SK-N-SH (cell line): Measurements from ENCODE around the gene SP100. TPM values are rescaled to one million over a fixed set of nuclear protein-coding genes. Genes with fewer than 3 reads are reported as not detected.

ENCODE experiments used
- CHD2 ChIP-seq: fragments of 150-350 bp; IDR thresholded peaks from 2 replicates; pipeline ENCODE4 v1.6.1; 2018; ENCODE audit warnings: low read length; ENCODE audit not compliant: partially characterized antibody
- ELF1 ChIP-seq: IDR thresholded peaks from 2 replicates; pipeline ENCODE4 v1.4.0; 2012
- EP300 ChIP-seq, 2 experiments: IDR thresholded peaks; 2 replicates each; pipeline versions ENCODE4 v1.4.0 to v1.6.1; 2012; ENCODE audit warnings: borderline replicate concordance in 1 of 2, low read depth in 1 of 2, low read length in 1 of 2
- EZH2phosphoT487 ChIP-seq: fragments of 200-600 bp; sonication (generic); IDR thresholded peaks from 2 replicates; pipeline ENCODE4 v1.6.1; 2017; ENCODE audit warnings: low read depth, mixed run types, mild to moderate bottlenecking, antibody characterized with exemption, moderate library complexity, borderline replicate concordance
- FOXJ3 ChIP-seq: sonication (generic); formaldehyde crosslinking; IDR thresholded peaks from 2 replicates; pipeline ENCODE4 v1.5.1; 2020; ENCODE audit warnings: mild to moderate bottlenecking, missing genetic modification reagents
- FOXM1 ChIP-seq: IDR thresholded peaks from 2 replicates; pipeline ENCODE4 v1.4.0; 2012; ENCODE audit warnings: low read depth, mild to moderate bottlenecking
- GABPA ChIP-seq: IDR thresholded peaks from 2 replicates; pipeline ENCODE4 v1.4.0; 2012; ENCODE audit warnings: low read depth, mild to moderate bottlenecking
- GATA2 ChIP-seq: sonication (generic); formaldehyde crosslinking; IDR thresholded peaks from 2 replicates; pipeline ENCODE4 v1.5.0; 2020; ENCODE audit warnings: mild to moderate bottlenecking, missing genetic modification reagents
- JUND ChIP-seq: IDR thresholded peaks from 2 replicates; pipeline ENCODE4 v1.4.0; 2012
- MEF2A ChIP-seq: IDR thresholded peaks from 2 replicates; pipeline ENCODE4 v1.4.0; 2012; ENCODE audit warnings: low read depth, borderline replicate concordance
- MXI1 ChIP-seq: IDR thresholded peaks from 2 replicates; pipeline ENCODE4 v1.6.1; 2012; ENCODE audit warnings: mild to moderate bottlenecking, low read depth, low read length, improper control_type of control experiment
- NFIC ChIP-seq: IDR thresholded peaks from 2 replicates; pipeline ENCODE4 v1.4.0; 2012; ENCODE audit warnings: borderline replicate concordance
- POLR2AphosphoS5 ChIP-seq: IDR thresholded peaks from 2 replicates; pipeline ENCODE4 v1.6.1; 2012; ENCODE audit warnings: low read depth, low read length
- RAD21 ChIP-seq: IDR thresholded peaks from 2 replicates; pipeline ENCODE4 v1.6.1; 2012; ENCODE audit warnings: mild to moderate bottlenecking, low read length
- RCOR1 ChIP-seq: fragments of 150-350 bp; IDR thresholded peaks from 2 replicates; pipeline ENCODE4 v1.6.1; 2017; ENCODE audit warnings: antibody characterized with exemption, low read length
- RXRA ChIP-seq: IDR thresholded peaks from 2 replicates; pipeline ENCODE4 v1.4.0; 2012; ENCODE audit warnings: low read depth, mild to moderate bottlenecking, borderline replicate concordance
- SMC3 ChIP-seq: IDR thresholded peaks from 2 replicates; pipeline ENCODE4 v1.6.1; 2012; ENCODE audit warnings: low read depth, low read length, improper control_type of control experiment
- YY1 ChIP-seq: IDR thresholded peaks from 2 replicates; pipeline ENCODE4 v1.4.0; 2012; ENCODE audit warnings: low read depth, mild to moderate bottlenecking
- polyA plus RNA-seq, 3 experiments: library from polyadenylated mRNA; depleted of rRNA; stranded (reverse); fragments of >200 nt; gene quantifications; 2 replicates each; pipeline ENCODE4 v1.2.3, GENCODE V29; 2012
- TF ChIP-seq, protein P1 (sequence below): fragments of 150-350 bp; IDR thresholded peaks from 2 replicates; pipeline ENCODE4 v1.6.1; 2016; ENCODE audit warnings: mild to moderate bottlenecking, low read depth, low read length
- TF ChIP-seq, protein P2 (sequence below): fragments of 150-350 bp; IDR thresholded peaks from 2 replicates; pipeline ENCODE4 v1.6.1; 2017; ENCODE audit warnings: antibody characterized with exemption, low read length, low read depth, borderline replicate concordance
- TF ChIP-seq, protein P3 (sequence below): IDR thresholded peaks from 2 replicates; pipeline ENCODE4 v1.4.0; 2012; ENCODE audit warnings: low read depth
- TF ChIP-seq, protein P4 (sequence below): fragments of 200-600 bp; sonication (generic); IDR thresholded peaks from 2 replicates; pipeline ENCODE4 v1.6.1; 2017; ENCODE audit warnings: antibody characterized with exemption, mild to moderate bottlenecking, moderate library complexity
- TF ChIP-seq, protein P5 (sequence below): IDR thresholded peaks from 2 replicates; pipeline ENCODE4 v1.6.1; 2012; ENCODE audit warnings: mild to moderate bottlenecking, low read depth, low read length, moderate library complexity

The SP100 gene
- polyA plus RNA-seq, 1 of the 3 experiments (the other 2 are of a cell fraction) = 38.1 TPM

DNA sequence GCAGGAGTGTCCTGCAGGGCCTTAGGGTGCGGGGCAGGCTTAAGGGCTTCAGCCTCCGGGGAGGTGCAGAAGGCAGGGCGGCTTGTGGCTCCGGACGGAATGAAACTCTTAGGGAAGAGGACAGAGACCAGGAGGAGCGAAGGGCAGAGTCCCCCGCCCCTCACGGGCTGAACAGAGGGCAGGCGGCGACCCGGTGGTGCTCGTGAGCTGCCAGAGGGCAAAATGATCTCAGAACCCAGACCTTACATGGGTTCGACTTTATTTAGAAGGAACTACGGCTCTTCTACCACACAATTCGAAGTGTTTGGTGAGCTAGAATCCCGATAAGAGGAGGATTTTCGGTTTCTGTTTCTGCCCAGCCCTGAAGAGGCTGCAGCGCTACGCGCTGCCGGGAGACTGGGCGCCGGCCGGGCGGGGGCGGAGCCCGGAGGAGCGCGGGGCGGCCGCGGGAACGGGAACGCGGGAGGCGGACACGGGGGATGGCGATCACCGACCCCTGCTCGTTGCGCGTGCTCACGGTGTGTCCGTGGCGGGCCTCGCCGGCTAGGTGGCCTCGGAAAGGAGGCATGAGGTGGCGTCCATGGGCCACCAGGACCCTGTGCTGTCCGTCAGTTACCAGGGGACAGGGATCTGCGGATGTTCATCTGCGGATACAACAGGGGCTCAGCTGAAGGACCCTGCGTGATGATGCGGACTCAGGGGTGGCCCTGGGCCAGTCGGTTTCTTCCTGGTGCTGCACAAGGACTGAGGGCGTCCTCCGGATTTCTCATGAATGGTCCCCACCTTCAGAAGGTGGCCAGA, 4.2 kb upstream of the SP100 start (continued):
- TF ChIP-seq, protein P1, sequence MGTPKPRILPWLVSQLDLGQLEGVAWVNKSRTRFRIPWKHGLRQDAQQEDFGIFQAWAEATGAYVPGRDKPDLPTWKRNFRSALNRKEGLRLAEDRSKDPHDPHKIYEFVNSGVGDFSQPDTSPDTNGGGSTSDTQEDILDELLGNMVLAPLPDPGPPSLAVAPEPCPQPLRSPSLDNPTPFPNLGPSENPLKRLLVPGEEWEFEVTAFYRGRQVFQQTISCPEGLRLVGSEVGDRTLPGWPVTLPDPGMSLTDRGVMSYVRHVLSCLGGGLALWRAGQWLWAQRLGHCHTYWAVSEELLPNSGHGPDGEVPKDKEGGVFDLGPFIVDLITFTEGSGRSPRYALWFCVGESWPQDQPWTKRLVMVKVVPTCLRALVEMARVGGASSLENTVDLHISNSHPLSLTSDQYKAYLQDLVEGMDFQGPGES = no peak
- TF ChIP-seq, protein P2, sequence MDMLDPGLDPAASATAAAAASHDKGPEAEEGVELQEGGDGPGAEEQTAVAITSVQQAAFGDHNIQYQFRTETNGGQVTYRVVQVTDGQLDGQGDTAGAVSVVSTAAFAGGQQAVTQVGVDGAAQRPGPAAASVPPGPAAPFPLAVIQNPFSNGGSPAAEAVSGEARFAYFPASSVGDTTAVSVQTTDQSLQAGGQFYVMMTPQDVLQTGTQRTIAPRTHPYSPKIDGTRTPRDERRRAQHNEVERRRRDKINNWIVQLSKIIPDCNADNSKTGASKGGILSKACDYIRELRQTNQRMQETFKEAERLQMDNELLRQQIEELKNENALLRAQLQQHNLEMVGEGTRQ = no peak
- no peak for TF ChIP-seq FOXM1
- TF ChIP-seq, protein P3, sequence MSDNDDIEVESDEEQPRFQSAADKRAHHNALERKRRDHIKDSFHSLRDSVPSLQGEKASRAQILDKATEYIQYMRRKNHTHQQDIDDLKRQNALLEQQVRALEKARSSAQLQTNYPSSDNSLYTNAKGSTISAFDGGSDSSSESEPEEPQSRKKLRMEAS = 0 out of 2 replicates have a peak, but pooled peaks have one; percentile 13
- no peak for TF ChIP-seq GATA2 (CRISPR knock-in tag)
- TF ChIP-seq MEF2A = no peak
- TF ChIP-seq RAD21 = no peak
- peak; percentile 57 for TF ChIP-seq POLR2AphosphoS5
- no peak for TF ChIP-seq NFIC
- no peak for TF ChIP-seq JUND
- TF ChIP-seq GABPA = no peak
- no peak for TF ChIP-seq MXI1
- TF ChIP-seq SMC3 = no peak
- no peak for TF ChIP-seq ELF1
- no peak for TF ChIP-seq EP300 (IDR thresholded peaks at IDR 0.05; ENCODE audit: borderline replicate concordance in 1 of 2, low read depth in 1 of 2, low read length in 1 of 2)
- TF ChIP-seq, protein P4, sequence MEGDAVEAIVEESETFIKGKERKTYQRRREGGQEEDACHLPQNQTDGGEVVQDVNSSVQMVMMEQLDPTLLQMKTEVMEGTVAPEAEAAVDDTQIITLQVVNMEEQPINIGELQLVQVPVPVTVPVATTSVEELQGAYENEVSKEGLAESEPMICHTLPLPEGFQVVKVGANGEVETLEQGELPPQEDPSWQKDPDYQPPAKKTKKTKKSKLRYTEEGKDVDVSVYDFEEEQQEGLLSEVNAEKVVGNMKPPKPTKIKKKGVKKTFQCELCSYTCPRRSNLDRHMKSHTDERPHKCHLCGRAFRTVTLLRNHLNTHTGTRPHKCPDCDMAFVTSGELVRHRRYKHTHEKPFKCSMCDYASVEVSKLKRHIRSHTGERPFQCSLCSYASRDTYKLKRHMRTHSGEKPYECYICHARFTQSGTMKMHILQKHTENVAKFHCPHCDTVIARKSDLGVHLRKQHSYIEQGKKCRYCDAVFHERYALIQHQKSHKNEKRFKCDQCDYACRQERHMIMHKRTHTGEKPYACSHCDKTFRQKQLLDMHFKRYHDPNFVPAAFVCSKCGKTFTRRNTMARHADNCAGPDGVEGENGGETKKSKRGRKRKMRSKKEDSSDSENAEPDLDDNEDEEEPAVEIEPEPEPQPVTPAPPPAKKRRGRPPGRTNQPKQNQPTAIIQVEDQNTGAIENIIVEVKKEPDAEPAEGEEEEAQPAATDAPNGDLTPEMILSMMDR = no peak
- TF ChIP-seq RXRA = no peak
- TF ChIP-seq YY1 = no peak
- TF ChIP-seq EZH2phosphoT487 = no peak
- TF ChIP-seq, protein P5, sequence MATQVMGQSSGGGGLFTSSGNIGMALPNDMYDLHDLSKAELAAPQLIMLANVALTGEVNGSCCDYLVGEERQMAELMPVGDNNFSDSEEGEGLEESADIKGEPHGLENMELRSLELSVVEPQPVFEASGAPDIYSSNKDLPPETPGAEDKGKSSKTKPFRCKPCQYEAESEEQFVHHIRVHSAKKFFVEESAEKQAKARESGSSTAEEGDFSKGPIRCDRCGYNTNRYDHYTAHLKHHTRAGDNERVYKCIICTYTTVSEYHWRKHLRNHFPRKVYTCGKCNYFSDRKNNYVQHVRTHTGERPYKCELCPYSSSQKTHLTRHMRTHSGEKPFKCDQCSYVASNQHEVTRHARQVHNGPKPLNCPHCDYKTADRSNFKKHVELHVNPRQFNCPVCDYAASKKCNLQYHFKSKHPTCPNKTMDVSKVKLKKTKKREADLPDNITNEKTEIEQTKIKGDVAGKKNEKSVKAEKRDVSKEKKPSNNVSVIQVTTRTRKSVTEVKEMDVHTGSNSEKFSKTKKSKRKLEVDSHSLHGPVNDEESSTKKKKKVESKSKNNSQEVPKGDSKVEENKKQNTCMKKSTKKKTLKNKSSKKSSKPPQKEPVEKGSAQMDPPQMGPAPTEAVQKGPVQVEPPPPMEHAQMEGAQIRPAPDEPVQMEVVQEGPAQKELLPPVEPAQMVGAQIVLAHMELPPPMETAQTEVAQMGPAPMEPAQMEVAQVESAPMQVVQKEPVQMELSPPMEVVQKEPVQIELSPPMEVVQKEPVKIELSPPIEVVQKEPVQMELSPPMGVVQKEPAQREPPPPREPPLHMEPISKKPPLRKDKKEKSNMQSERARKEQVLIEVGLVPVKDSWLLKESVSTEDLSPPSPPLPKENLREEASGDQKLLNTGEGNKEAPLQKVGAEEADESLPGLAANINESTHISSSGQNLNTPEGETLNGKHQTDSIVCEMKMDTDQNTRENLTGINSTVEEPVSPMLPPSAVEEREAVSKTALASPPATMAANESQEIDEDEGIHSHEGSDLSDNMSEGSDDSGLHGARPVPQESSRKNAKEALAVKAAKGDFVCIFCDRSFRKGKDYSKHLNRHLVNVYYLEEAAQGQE = no peak
- no peak for TF ChIP-seq CHD2
- no peak for TF ChIP-seq FOXJ3 (CRISPR knock-in tag)
- TF ChIP-seq RCOR1 = no peak
